HuH-7 (cell line): ENCODE data around the gene AP4S1.

ENCODE experiments used
- DNase-seq: peaks from one replicate; pipeline ENCODE4 v3.0.0; 2011; ENCODE audit warnings: low spot score

AP4S1 gene

GRCh38 chr14:31137214-31137889 lies 111.9 kb downstream of the AP4S1 start:
- DNase-seq: no peak

- DNase-seq: no peak
Measured at GRCh38 chr14:31138301-31138700, 112.9 kb downstream of the AP4S1 start.

DNA sequence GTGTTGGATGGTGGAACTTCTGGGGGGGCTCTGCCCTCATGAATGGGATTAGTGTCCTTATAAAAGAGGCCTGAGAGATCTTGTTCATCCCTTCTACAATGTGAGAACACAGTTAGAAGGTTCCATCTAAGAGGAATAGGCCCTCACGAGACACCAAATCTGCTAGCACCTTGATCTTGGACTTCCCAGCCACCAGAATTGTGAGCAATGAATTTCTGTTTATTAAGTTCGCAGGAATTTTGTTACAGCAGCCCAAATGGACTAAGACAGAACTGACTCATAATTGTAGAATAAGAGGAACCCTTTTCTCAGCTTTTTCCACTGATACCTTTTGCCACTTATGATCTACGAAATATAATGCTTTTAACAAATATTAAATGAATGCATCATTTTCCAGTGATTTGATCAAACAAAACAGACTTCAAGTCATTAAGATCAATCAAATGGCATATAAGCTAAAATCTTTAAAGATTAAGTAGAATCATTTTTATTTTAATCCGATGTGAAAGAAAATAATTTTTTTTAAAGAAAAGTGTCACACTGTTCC lies 113.9 kb downstream of the AP4S1 start:
- no peak for DNase-seq

- DNase-seq: no peak
Measured at GRCh38 chr14:31142455-31143087, 117.1 kb downstream of the AP4S1 start.
